HG03196 (cell line): ENCODE results near the gene CLEC16A.
A peak's percentile ranks its signal among the peaks of the same experiment; 100 is the strongest.

ENCODE experiments used
- ATAC-seq: cut with Tn5 transposase; IDR thresholded peaks from one replicate; pipeline ENCODE4 v1.9.1; 2021; ENCODE audit not compliant: unreplicated experiment

The CLEC16A gene

DNA sequence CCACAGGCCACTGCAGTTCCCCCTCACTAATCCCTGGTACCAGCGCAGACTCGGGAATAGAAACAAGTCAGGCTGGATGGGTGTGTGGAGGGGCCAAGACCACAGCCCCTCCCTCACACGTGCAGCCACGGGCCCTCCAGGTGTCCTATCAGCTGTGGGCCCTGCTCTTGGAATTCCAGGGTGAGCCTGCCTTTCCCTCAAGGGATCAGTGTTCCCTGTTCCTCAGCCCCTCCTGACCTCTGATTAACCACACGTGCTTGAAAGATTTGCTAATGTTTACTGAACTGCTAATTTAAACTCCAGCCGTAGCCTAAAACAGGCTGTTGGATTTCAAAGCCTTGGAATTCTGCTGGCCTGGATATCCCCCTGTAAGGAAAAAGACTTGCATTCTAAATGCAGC is 165.2 kb downstream of the CLEC16A start:
- no peak for ATAC-seq

DNA sequence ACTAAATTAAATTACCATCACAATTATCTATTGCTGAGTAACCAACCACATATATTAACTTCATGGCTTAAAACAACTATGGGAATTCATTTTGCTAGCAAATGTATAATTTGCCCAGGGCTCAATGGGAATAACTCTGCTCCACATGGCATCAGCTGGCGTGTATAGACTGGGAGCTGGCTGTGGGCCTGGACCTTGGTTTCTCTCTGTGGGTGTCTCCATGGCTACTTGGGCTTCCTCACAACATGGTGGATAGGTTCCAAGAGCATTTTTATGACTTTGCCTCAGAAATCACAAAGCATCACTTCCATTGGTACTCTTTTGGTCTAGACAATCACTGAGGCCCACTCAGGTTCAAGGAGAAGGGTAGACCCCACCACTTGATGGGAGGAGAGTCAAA is 166.8 kb downstream of the CLEC16A start:
- ATAC-seq, result no peak

DNA sequence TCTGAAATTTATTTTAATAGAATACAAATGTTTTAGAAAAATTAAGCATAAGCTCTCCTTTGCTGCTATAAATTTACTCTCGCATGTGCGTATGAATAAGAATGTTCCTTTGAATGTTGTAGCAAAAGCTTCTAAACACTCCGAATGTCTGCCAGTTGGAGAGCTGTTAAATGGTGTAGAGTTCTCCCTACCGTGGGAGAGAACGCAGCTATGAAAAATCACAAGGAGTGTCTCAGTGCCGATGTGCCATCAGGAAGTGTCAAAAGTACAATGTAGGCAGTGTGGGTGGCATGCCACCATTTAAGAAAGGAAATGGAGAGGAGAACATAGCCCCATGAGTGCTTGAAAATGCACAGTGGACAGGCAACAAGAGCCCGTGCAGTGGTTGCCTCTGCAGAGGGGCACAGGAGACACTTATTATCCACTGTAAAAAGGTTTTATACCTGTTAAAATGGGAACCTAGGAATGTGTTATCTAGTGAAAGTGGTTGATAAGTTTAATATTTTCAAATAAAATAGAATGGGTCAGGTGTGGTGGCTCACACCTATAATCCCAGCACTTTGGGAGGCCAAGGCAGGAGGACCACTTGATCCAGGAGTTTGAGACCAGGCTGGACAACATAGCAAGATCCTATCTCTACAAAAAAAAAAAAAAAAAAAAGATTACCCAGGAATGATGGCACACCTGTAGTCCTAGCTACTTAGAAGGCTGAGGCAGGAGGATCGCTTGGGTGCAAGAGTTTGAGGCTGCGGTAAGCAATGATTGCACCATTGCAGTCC is 167.7 kb downstream of the CLEC16A start:
- no peak for ATAC-seq

DNA sequence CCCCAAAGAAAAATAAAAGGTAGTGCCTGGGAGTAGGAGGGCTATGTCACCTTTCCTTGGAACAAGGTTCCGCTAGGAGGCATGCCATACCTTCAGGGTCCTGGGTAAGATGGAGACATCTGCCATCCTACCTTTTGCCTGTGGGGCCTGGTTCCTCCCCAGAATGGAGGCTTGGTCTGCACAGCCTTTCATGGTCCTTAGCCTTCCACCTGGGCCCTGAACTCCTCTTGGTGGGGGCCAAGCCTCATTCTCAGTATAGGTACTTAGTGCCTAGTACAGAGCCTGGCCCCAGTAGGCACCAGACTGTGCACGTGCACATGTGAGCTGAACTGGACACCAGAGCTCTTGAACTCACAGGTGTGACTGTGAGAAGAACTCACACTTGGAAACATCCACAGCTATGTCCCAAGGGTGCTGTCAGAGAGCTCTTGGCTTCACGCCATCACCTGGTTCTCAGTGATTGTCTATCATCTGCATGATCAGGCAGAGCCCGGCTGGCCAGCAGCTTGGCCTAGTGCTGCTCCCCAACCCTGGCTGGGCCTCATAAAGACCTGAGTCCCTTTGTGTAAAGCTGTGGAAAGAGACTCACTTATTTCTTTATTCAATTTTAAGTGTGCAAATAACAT is 168.5 kb downstream of the CLEC16A start:
- ATAC-seq, result no peak

DNA sequence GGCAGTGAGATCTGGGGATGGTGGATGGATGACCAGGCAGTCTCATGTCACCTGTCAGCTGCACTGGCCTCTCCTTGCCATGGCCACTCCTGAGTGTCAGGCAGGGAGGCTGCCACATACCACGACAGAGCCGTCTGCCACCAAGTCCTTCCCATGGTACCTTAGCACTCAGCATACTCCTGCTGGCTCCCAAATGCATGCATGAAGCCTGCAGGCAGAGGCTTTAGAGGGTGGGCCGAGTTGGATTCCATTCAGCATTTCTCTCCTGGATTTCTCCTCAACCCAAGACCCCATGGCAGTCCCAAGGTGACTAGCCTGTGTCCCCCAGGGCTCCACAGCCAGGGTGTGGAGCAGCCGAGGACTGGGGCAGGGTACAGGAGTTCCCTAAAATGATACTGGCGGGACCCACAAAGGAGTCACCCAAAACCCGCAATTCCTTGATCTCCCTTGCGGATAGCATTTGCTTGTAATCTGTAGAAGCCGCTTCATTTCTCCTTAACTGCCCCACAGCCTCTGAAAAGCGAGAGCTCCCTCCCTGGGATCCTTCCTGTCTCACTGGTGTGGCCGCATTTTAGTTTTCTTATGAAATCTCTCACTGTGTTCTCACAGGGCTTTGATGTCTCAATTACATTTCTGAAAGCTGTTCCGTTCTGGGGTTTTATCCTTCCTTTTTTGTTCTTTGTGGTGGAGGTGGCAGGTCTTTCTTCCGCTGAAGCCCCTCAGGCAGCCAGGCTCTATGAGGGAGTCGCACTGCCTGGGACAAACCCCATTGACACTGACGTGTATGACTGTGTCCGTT is 170.2 kb downstream of the CLEC16A start:
- no peak for ATAC-seq

DNA sequence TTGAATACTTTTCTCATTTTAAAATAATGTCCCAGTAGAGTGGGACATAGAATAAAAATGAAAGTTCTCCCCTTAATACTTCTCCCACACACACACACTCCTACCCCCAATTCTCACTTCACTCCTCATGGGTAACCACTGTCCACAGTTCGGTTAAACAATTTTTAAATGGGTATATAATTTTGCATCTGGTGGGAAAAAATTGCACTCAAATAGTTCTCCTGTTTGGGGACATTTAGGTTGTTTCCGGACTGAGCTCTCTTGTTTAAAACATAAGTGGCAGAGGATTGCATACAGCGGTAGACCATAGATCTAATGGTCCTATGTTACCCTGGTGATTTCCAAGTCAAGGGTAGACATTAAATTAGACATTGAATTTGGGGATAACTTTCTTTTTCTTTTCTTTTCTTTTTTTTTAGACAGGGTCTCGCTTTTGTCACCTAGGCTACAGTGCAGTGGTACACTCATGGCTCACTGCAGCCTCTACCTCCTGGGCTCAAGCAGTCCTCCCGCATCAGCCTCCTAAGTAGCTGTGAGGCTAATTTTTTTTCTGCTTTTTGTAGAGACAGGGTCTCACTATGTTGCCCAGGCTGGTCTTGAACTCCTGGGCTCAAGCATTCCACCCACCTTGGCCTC is 173.3 kb downstream of the CLEC16A start:
- ATAC-seq, result peak; percentile 48

DNA sequence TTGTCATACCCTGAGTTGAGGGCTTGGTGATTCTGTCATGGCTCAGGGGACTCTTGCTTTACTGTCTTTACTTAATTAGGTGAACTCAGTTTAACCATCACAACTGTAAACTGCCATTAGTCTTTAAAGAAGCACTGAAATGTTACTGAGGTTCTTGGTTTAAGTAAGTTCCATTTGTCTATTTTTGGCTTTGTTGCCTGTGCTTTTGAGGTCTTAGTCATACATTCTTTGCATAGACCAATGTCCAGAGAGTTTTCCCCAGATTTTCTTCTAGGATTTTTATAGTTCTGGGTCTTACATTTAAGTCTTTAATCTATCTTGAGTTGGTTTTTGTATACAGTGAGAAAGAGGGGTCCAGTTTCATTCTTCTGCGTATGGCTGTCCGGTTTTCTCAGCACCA is 174.1 kb downstream of the CLEC16A start:
- ATAC-seq, result no peak

DNA sequence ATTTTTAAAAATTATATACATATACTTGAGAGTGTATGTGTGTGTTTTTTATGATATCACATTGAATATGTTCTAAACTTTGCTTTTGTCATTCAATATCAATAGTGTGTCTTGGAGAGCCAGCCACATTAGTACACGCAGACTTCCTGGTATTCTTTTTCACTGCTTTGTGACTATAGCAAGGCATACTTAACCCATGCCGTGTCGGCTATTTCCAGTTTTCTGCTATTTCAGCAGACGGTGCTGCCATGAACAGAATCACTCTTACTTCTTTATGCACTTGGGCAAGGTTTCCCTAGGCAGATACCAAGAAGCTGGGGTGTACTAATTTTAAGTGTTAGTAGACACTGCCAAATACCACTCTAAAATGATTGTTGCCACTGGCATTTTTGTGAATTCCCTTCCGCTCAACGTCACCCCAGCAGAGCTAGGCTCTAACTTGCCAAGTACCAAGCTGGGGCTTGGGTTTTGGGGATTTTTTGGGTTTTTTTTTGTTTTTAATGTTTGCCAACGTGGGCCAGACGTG is 176.8 kb downstream of the CLEC16A start:
- ATAC-seq, result no peak

DNA sequence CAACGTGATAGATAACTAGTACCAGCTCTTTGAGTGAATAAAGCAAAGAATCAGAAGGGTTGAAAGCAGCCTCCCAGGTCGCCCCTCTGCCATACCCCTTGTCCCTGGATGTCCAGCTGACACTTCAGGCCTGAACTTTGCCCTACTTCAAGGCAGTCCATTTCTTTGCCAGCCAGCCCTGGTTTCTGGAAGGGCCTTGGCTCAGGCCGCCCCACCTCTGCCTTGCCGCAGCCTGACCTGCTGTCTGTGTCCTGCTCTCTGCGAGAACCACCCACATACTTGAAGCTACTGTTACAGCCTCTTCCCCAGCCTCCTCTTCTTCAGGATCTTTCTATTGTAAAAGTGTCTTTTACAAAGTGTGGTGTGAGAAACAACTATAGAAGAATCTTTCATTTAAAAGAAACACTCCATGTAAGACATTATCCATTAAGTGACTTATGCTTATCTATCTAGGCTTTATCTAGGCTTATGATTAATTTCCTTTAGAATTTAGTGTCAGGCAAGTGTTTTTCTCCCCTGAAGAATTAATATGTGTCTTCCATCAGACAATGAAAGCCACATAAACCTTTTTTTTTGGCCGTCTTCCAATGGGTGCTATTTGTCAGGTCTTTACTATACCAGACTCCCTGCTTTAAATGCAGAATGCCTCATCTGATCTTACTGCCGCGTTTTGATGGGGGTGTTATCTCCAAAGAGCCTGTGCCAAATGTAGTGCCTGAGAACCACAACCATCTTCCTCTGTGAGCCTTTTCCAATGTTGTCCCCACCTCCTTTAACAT is 177.7 kb downstream of the CLEC16A start:
- no peak for ATAC-seq

DNA sequence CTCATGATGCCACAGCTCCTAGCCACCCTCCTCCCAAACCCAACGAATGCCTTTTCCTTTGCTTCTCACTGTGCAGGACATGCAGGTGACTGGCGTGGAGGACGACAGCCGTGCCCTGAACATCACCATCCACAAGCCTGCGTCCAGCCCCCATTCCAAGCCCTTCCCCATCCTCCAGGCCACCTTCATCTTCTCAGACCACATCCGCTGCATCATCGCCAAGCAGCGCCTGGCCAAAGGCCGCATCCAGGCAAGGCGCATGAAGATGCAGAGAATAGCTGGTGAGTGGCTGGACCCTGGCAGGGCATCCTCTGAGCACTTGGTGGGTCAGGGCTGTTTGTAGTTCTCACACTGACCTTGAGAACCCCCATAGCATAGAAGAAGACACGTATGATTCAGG is 179.3 kb downstream of the CLEC16A start:
- ATAC-seq, result no peak

DNA sequence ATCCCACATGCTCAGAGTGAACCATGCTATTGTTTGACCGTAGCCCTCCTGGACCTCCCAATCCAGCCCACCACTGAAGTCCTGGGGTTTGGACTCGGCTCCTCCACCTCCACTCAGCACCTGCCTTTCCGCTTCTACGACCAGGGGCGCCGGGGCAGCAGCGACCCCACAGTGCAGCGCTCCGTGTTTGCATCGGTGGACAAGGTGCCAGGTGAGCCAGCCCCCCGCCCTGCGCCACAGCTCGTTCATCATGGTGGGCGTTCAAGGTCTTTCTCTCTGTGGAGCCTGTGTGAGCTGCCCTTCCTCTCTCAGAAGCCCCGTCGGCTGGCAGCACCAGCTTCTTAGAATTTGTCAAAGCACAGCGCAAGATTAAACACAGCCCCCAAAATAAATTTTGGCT is 181.6 kb downstream of the CLEC16A start:
- no peak for ATAC-seq

DNA sequence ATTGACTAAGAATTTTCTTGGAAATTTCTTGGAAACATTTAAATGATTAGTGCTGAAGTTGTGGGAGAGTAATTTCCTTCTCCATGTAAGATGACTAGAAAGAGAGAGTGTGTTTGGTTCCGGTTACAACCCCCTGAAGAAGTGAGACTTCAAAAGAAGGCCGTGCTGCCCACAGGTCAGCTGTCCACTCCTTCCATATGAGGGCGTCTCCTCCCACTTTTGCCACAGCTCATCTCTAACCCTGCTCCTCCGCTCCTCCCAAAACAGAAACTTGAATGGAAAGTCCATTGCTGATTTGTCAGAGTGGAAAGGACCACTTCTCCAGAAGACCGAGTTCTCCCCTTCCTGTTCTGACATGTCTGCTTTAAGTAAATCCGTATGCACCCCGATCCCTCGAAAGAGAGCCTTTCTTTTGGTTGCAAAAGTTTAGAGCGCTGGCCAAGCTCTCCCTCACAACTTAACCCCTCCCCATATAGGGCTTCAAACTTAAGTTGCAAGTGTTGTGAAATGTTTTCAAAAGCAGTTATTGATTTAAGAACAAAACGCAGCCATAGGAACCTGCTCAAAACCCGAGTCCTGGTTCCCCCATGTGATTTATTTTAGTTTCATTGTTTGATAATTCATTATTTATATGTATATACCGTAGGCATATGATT is 182.2 kb downstream of the CLEC16A start:
- ATAC-seq, result no peak

DNA sequence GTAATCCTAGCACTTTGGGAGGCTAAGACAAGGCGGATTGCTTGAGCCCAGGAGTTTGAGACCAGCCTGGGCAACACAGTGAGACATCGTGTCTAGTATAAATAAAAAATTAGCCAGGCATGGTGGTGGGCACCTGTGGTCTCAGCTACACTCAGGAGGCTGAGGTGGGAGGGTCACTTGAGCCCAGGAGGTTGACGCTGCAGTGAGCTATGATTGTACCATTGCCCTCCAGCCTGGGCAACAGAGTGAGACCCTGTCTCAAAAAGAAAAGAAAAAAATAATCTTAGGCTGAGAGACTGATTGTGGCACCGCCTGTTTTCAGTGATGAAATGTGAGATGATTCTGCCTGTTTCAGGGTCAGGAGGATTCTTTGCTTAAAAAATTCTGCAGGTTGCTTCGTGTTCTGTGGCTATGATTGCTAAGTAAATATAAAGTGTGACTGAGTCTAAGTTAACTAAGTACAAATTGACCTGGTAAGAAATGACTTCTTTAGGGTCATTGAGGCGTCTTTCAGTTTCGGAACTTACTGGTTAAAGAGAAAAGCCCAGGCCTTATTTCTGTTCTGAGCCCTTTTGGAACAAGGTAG is 183.3 kb downstream of the CLEC16A start:
- no peak for ATAC-seq

DNA sequence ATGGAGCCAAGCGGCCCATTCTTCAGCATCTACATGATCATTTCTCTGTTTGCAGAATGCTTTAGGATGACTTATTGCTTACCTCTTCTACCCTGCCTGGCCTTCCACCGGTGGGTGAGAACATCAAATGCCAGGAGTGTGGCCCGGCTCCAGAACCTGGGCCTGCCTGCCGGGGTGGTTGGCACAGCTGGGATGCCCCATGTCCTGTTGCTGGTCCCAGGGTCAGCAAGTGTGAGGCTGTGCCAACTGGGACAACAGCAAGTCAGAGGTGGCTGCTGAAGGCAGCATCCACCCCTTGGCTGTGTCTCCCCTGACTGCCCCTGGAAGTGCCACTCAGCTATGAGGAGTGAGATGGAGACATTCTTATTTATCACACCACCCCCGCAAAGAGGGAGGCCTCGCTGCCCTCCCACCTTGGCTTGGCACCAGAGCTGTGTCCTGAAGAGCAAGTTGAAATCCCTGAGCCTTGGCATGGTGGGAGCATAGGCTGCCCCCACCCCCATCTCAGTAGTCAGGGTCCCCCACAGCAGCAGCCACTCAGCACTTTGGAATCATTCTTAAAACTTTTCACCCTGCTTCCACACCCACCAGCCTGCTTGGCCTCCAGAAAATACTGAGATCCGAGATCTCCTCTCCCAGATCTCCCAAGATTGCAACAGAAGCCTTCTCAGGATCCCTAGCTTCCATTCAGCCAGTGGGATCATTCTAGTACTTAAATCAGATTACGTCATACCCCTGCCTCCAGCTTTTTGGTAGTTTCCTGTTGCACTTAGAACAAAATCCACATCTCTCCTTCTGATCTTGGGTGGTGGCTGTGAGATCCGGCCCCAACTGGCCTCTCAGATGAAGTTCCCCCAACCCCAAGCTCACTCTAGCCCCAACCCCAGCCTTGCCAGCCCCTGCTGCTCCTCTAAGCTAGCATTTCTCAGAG is 184.1 kb downstream of the CLEC16A start:
- no peak for ATAC-seq

DNA sequence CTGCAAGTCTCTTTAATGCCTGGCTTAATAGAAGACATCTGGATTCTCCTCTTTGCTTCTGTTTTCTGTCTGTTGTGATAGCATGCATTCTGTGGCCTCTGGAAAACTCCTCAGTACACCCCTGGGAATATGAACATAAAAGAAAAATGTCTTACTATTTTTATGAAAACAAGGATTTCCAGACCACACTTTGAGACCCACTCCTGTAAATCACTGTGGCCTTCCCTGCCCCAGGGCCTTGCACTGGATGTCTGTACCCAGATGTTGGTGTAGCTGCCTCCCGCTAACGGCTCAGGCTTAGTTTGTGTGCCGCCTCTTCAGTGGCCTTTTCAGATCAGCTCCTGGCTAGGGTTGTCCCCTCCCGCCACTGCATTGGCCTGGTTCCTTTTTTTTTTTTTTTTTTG is 185.0 kb downstream of the CLEC16A start:
- no peak for ATAC-seq

DNA sequence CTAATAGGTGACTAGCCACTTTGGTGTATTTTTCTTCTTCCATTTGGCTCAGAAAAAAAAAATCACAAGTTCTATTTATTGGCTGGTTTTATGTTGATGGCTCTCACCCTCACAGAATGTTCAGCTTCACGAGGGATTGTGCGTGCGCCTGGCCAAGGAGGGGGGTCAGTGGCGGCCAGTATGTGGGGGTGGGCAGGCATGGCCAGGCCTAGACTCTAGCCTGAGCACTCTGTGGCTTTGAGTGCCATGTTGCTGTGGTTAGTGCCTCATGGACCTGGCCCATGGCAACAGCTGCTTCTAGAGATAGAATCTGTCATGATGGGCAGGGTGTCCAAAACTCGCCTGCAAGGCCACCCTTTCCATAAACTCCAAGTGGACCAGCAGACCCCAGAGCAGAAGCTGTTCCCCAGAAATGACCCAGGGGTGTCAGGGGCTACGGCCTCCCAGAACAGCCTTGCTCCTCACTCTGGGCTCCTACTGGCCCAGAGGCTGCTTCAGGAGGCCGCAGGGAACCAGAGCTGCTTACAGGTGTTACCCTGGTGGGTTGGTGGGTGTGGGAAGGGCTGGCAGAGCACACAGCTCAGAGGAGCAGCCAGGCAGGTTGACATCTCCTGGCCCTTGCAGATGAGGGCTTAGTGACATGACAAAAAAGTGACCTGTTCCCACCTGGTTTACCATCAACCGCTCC is 186.8 kb downstream of the CLEC16A start:
- ATAC-seq, result no peak

DNA sequence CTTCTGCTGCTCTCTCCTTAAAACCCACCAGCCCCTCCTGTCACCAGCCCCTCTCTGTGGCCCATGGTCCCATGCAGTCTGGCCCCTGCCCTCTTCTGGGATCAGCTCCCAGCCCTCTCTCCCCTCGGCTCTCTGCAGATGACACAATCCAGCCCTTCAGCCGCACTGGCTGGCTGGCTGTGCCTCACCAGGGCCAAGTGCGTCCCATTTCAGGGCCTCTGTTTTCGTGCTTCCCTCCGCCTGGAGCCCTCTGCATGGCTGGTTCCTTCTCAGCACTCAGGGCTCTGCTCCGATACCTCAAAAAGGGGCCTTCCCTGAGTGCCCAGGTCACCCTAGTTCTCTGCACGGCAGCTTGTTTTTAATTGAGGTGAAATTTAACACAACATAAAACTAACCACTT is 187.3 kb downstream of the CLEC16A start:
- no peak for ATAC-seq

DNA sequence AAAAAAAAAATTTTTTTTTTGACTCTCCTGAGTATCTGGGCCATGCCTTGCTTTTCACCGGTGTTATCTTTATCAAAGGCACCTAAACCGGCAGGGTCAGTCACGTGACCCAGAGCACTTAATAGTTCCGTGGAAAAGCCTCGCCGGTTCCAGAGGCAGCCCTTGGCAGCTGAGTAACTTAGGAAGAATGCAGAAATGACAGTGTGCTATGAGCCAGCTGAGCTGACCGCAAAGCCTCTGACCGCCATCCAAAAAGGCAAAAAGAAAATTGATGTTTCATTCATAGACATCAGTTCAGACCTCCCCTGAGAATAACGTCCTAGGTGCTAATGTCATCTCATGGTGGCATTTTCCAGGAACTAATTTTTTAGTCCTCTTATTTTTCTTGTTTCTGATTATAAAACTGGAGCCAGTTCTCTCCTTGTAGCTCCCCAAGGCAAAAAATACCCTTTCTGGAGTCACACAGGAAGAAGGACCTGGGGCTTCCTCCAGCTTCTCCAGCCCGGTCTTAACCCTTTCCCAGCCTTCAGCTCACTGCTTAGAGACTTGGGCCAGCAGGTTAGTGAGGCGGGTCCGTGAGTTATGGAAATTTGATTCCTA is 189.1 kb downstream of the CLEC16A start:
- no peak for ATAC-seq
